ENCODE data around the gene ARHGEF28.

The ARHGEF28 gene

DNA sequence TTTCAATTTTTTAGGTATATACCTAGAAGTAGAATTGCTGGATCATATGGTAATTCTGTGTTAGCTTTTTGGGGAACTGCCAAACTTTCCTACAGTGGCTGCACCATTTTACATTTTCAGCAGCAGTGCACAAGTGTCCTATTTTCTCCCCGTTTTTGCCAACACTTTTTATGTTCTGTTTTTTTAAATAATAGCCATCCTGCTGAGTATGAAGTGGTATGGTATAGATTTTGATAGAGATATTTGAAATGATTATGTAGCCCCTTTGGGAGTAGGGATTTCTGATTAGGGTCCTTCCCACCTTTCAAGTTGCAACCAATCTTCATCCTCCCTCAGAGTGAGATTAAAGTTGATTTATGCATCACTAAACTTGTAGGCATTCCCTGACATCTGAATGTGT is 76.5 kb downstream of the ARHGEF28 start:
- no peak for DNase-seq

DNA sequence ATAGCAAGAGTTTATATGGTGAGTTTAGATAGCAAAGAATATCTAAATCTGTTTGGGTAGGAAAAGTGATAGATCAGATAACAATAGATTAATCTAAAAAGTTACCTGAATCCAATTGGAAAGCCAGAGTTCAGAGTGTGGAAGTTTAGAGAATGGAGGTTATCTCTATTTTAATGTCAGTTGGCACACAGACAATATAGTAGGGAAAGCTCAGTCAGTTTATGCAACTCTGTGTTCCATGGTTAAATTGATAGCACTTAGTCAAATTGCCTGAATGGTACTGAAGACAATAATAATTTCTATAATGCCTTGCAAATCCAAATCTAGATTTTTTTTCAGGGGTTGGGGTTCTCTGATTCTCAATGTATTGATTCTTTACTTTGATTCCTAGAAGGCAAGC is 77.0 kb downstream of the ARHGEF28 start:
- DNase-seq: no peak

DNA sequence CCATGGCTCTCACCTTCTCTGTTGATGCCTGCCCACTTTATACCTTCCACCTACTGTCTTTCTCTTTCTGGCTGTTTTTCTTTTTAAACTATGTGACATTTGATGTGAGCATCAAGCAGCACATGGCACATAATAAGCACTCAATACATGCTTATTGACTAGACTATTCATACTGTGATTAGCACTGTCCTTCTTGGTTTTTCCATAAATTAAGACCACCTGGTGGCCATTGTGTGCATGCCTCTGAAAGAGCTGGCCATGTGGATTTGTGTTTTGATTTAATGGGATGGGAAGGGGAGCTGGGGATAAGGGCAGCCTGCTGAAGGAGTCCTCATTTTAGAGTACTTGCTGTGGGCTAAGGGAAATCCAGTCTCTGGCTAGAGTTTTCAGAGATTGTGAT is 79.4 kb downstream of the ARHGEF28 start:
- DNase-seq: no peak

DNA sequence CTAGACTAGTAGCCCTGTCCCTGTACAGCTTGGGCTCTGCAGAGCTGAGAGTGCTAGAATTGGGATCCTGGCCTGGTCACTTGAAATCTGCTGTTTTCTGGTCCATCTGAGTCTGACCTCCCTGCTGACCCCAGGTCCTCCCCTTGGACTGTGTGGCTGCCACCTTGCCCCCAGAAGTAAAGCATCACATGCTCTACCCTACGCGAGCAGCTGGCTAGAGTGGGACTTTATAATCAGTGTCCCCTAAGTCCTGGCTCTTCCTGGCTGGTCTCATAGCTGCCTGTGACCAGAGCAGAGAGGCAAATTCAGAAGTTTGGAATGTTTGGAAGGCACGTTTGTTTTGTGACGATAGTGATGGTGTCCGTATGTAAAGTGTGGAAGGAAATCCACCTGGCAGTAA is 81.0 kb downstream of the ARHGEF28 start:
- no peak for DNase-seq

DNA sequence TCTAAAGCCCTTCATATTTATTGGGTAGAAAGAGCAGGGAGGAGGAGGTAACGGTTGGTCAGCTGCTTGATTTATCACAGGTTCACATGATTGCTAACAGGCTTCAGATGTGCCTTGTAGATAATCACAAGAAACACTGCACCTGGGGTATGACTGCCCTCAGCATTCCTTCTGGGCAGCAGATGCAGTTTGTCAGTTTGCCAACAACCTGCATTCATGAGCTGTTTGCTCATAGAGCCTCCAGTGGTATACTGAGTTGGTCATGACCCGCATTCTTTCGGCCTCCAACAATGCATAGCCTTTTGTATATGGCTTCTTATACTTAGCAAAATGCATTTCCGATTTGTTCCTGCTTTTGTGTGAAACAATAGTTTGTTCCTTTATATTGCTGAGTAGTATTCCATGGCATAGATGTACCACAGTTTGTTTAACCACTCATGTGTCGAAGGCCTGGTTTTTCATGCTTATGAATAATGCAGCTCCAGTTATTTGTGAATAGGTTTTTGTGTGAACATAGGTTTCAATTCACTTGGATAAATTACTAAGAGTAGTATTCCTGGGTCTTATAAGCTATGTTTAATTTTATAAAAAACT is 83.6 kb downstream of the ARHGEF28 start:
- no peak for DNase-seq

DNA sequence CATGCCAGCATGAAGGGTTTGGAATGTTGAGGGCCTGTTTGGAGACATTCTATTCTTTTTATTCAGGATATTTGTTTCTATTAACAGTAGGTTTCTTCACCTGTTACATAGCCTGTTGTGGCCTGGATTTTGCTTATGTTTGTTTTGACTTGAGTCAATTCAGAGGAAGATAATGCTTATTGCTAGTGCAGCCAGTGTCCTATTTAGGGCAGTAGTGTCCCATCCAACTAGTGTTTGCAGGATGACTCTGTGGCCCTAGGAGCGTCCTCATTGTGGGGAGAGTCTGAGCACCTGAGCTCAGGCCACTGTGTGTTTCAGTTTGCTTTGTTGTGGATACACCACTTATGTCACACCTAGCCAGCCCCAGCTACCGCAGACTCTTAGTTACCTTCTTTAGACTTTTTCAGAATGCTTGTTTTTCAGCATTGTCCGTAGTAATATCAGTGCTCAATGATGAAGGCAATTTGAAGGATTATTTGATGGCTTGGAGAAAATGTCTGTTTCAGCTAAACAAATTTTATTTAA is 90.3 kb downstream of the ARHGEF28 start:
- no peak for DNase-seq

DNA sequence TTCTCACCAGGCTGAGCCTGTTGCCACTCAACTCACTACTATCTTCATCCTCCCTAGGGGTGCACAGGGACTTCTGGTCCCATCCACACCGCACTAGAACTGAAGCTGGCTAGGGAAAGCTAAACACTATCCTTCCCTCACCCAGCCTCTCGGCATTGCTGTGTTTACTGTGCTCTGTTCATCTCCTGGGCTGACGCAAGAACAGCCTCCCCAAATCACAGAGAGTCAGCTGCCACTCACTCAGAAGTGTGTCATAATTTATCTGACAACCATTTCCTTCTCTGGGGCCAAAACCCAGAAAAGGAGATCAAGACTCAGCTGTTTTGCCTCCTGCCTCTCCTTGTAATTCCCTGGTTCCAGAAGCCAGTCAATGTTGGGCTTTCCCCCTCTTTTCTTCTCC is 92.8 kb downstream of the ARHGEF28 start:
- DNase-seq: no peak

DNA sequence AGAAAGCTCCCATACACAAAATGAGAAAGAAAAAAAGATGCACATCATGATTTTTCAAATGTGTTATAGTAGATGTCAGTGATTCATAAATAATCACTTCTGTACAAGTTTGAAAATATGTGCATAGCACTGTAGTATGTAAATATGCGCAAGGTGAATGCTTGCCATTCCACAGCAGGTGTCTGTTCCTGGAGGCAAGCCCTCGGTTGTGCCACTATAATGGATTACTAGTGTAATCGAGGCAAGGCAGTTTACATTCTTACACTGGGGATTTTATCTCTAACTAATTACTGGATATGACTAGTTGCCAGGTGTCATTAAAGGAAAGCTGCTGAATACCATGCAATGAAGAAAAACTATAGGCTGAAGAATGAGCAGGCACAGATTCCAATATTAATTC is 93.6 kb downstream of the ARHGEF28 start:
- no peak for DNase-seq

DNA sequence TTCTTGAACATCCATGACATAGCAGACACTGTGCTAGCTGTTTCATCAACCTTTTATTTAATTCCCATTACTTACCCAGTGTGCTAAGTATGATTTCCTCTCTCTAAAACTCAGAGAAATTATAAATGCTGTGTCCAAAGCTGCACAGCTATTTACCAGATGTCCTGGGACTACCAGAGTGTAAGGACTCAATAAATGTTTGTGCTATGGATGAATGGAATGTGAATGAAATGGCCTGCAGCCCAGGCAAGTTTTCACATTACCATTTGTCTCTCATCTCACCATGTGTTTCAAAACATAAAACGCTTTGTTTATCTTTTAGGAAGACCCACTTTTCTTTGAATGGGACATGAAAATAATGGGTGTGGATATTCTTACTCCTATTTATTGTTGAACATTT is 96.2 kb downstream of the ARHGEF28 start:
- DNase-seq: no peak

DNA sequence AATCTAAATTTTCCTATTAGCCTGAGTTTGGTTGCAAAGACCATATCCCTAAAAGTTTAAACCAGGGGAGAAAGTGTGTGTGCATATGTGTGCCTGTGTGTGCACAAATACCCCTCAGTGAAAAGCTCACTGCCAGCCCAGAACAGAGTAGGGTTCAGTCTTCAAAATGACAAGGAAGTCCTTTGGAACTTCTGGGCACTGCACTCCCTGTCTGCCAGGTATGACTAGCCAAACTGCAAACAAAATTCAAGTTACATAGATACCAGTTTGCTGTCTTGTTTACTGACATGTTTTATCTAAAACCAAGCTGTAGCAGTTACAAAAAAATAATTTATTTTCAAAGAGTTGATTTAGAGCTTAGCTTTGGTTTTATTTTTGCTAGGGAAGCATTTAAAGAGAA is 100.1 kb downstream of the ARHGEF28 start:
- no peak for DNase-seq

DNA sequence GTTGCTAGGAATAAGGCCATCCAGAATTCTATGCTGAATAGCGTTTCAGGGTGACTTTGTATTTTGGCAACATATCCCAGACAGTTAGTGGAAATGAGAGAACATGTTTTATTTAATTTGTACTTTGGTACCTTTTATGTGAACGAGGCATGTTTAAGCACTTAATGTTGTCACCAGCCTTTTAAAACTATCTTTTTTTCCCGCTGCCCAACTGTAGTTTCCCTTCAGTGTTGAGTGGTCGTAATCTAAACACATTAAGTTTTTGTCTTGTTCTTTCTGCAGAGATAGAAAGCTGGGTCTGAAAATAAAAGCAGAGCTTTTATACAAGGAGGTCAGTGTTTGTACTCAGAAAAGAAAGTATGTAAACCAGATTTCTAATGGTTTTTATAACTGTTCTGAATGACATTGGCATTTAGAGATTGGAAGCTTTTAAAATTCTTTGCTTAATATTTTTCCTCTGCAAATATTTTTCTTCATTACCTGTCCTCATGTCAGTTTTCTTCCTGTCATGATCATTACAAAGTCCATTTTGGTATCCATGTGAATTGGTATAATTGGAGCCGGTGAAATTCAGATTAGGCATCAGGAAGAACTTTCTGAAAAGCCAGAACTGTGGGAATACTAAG is 100.7 kb downstream of the ARHGEF28 start:
- no peak for DNase-seq

DNA sequence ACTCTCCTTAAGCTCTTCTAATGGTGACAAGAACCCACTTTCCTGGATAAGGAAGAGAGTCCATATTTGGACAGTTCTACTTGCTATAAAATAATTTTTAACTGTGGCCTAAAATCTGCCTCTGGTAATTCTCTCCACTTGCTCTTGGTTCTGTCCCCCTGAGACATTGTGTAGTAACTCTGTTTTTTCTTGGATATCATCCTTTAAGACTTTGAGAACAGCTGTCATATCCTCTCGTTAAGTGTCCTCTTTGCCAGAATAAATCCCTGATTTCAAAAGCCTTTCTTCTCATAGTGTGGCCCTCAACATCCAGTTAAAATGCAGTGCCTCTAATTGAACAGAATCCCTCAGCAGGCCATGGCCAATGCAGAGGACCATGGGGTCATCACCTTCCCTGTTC is 101.5 kb downstream of the ARHGEF28 start:
- no peak for DNase-seq

DNA sequence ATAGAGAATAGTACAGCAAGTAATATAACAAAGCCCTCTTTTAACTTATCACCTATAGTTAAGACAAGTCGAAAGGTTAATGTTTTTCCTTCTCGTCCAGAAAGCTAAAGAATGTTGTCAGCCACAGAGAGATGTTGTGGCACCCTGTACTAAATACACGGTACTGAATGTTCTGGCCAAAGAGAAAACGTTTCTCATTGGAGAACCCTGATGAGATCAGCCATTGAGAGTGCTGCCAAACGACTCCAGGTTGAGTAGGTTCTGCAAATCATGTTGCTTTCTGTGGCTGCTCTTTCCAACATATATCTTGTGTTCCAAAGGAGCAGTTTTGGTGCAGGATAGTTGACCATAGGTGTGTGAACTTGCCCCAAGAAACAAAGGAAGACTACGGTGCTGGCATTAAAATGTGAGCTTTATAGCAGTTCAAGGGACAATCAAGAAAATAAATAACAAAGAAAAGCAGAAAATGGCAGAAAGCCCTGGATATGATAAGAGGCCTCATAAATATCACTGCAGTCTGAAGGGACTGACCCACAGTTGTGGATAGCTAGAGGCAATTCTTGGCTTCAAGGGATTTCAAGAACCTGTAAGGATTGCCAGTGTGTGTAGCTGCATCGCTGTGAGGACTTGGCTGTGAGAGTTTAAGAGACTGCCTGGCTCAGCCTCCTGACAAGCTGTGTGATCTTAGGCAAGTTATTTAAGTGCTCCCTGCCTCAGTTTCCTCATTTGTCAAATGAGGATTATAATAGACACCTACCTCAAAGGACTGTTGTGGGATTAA is 102.7 kb downstream of the ARHGEF28 start:
- no peak for DNase-seq

DNA sequence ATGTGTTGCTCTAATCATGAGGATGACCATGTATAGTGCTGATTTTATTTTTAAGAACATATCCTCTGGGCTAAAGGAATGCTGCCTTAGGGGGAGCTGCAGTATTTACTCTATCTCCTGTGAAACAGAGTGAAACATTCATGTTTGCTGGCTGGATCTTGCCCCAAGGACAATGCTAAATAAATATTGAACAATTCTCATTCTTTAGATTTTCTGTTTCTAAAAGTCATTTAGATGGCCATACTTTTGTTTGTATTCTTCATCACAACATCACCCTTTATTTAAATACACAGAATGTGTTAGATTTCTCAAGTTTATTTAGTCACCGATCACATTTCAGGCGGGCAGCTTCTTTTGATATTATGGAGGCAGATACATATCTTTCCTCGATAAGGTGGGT is 103.3 kb downstream of the ARHGEF28 start:
- no peak for DNase-seq

DNA sequence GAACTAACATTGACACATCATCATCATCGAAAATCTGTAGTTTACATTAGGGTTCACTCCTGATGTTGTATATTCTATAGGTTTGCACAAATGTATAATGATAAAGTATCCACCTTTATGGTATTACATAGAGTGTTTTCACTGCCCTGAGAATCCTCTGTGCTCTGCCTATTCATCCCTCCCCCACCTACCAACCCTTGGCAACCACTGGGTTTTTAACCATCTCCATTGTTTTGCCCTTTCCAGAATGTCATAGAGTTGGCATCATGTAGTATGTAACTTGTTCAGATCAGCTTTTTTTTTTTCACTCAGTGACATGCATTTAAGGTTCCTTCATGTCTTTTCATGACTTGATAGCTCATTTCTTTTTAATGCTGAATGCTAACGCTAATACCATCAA is 106.0 kb downstream of the ARHGEF28 start:
- DNase-seq: no peak

DNA sequence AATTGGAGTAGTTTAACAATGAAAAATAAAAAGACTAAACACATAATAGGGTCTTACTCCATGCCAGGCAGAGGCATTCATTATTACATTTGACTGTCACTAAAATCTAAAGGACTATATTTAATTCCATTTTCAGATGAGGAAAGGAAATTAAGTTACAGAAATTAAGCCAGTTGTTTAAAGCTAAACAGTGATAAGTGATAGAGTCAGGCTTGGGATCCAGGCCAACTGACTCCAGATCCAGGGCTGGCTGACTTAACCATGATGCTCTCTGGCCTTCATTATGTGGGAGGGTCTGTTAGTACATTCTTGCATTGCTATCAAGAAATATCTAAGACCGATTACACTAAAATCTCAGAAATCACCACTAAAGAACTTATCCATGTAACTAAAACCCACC is 107.2 kb downstream of the ARHGEF28 start:
- DNase-seq: no peak

DNA sequence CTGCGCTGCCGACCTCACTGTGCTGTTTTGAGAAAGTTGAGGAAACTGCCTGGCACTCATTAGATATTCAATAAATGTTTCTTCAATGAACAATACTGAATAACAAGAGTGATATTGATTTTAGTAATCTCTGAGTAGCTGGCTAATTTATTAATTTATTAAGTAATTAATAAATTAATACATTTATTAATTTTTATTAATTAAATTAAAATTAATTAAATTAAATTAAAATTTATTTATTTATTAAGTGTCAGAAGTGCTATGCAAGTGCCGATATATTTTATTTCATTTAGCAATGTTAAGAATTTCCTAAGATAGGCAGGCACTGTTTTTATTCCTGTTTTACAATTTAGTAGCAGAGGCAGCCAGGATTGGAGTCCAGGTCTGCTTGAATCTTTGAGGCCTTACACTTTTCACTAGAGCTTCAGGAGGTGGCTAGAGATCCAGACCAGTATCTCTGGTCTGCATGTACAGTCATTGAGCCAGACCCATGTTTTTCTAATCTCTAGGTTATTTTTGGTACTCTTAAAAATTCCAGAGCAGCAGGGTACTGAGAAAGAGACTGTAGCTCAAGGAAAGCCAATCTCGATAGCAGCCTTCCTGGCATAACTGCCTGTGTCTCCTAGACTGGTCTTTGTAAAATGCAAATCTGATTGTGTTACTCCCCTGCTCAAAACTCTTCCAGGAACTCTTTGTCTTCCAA is 109.2 kb downstream of the ARHGEF28 start:
- DNase-seq: no peak

DNA sequence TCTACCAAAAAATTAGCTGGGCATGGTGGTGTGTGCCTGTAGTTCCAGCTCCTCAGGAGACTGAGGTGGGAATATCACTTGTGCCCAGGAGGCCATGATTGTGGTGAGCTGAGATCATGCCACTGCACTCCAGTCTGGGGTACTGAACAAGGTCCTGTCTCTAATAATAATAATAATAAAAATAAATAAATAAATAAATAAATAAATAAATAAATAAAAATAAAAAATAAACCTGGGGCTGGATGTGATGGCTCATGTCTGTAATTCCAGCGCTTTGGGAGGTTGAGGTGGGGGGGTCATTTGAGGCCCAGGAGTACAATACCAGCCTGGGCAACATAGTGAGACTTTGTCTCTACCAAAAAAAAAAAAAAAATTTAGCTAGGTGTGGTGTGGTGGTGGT is 113.7 kb downstream of the ARHGEF28 start:
- no peak for DNase-seq

DNA sequence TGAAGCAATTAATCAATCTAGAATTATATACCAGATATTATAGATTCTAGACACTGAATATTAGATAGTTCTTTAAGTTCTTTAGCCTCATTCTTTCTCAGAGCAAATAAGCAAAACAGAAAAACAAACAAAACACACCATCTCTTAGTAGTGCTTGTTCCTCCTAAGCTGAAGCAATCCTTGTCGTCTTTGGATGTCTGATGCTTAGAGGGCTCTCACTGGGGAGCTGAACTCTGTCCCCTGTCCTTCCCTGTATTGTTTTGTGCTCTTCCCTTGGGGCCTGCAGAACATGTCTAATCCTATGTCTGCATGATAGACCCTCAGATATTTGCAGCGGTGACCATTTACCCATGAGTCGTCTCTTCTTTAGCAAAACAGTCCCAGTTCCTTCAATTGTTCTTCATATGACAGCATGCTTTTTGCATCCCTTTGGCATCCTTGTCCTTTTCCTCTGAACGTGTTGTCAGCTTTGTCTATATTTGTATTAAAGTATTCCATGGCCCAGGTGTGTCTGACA is 114.3 kb downstream of the ARHGEF28 start:
- no peak for DNase-seq

DNA sequence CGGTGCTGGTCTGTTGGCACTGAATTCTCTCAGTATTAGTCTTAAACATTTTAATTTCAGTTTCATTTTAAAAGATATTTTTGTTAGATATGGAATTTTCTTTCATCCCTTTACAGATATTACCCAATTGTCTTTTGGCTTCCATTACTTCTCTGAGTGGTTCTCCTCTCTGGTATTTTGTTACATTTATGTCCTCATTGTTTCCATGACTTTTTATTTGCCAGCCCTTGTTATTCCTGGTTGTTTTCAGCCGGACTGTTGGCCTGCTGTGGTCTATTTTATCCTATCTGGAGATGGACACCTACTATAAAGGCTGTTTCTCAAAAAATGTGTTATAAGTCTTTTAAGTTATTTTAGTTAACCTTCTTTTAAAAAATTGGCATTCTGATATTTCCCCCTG is 117.2 kb downstream of the ARHGEF28 start:
- DNase-seq: no peak

DNA sequence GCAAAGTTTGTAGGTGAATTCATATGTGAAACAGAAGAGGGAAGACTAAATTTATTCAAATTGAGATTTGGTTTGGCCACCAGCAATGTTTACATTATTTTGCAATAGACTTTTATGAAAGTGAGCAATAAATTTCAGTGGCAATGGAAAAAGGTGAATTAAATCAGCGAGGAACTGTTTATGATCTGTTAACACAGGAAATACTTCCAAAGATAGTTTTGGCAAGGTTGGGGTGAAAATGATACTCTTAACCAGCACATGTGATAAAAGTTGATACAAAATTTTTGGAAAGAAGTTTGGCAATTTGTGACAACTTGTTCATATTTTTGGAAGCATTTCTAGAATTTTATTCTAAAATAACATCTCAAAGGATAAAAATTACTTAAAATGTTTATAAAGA is 119.8 kb downstream of the ARHGEF28 start:
- DNase-seq: no peak

DNA sequence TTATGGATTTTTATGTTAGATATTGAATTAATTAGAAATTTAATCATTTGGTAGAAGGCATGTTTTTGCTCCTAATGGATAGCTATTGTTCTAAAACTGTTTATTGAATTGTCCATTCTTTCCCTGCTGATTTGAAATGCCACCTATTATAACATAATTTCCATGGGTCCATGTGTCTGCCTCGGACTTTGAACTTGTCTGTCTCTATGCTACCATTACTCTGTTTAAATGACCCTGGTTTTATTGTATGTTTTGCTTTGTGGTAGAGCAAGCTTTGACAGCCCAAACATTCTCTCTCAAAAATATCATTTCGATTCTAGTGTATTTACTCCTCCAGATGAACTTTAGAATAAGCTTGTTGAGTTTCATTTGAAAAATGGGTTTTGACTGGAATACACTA is 120.6 kb downstream of the ARHGEF28 start:
- DNase-seq: no peak

DNA sequence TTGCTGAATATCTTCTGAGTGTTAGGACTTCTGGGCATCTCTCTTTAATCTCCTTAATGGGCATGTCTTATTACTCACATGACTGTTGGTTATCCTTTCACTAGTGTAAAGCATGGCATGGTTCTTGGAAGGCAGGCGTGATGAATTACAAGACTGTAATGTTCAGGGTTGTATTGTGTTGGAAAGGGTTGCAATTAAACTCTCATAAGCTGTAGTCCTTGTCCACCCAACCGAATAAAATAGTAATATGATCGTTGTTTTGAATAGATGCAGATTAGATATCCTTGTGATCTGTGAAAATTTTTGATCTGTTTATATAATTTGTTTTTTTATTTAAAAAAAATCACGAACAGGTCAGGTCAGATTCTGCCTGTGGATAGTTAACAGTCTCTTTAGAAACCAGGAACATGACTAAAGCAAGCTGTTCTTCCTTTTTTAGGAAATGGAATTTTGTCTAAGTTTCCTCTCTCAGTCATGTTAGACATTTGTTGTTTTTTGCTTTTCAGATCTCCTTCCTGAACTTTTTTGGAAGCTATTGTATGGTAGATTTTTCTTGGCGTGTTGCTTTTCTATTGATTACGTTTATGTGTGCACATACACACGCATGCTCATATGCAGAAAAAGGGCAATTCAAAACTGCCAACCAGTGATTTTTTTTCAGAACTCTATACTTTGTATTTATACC is 121.8 kb downstream of the ARHGEF28 start:
- no peak for DNase-seq

Measured in DMS79 (cell line).